DOHH2 (cell line): ENCODE data around the gene GALNT15.

ENCODE experiments used
- H3F3A ChIP-seq: fragments of 200-600 bp; sonication (generic), shearing (Covaris generic); 2 replicates; pipeline ENCODE4 v1.6.0; 2016; ENCODE audit warnings: antibody characterized with exemption, mild to moderate bottlenecking; ENCODE audit not compliant: control insufficient read depth, insufficient read depth
- H3K27ac ChIP-seq: fragments of 200-600 bp; sonication (generic); 2 replicates; pipeline ENCODE4 v1.5.1; 2014; ENCODE audit warnings: low read depth, mild to moderate bottlenecking, low read length, moderate library complexity
- H3K27me3 ChIP-seq: fragments of 200-600 bp; sonication (generic); 2 replicates; pipeline ENCODE4 v1.6.1; 2014; ENCODE audit warnings: mild to moderate bottlenecking, low read length, mixed read lengths; ENCODE audit not compliant: control insufficient read depth
- H3K36me3 ChIP-seq: fragments of 200-600 bp; sonication (generic); 2 replicates; pipeline ENCODE4 v1.6.1; 2014; ENCODE audit warnings: mild to moderate bottlenecking, low read length, moderate library complexity, mixed read lengths; ENCODE audit not compliant: control insufficient read depth
- H3K4me1 ChIP-seq: fragments of 200-600 bp; sonication (generic); 2 replicates; pipeline ENCODE4 v1.6.1; 2014; ENCODE audit warnings: mild to moderate bottlenecking, low read length, mixed read lengths; ENCODE audit not compliant: control insufficient read depth
- H3K4me2 ChIP-seq: fragments of 200-600 bp; sonication (generic); 2 replicates; pipeline ENCODE4 v1.6.0; 2014; ENCODE audit warnings: mild to moderate bottlenecking, low read length, moderate library complexity
- H3K4me3 ChIP-seq: fragments of 200-600 bp; sonication (generic); 2 replicates; pipeline ENCODE4 v1.5.1; 2014; ENCODE audit warnings: mild to moderate bottlenecking, low read length, mixed read lengths
- H3K79me2 ChIP-seq: fragments of 200-600 bp; sonication (generic); 2 replicates; pipeline ENCODE4 v1.6.1; 2014; ENCODE audit warnings: mild to moderate bottlenecking, low read length, mixed read lengths; ENCODE audit not compliant: control insufficient read depth
- H3K9me2 ChIP-seq: fragments of 200-600 bp; sonication (generic); replicated peaks from 2 replicates; pipeline ENCODE4 v1.6.1; 2014; ENCODE audit warnings: mild to moderate bottlenecking, low read length, mixed read lengths; ENCODE audit not compliant: control insufficient read depth
- H3K9me3 ChIP-seq: fragments of 200-600 bp; sonication (generic); 2 replicates; pipeline ENCODE4 v1.6.1; 2014; ENCODE audit warnings: antibody characterized with exemption, low read length, mixed read lengths; ENCODE audit not compliant: control insufficient read depth, insufficient read depth
- H4K20me1 ChIP-seq: fragments of 200-600 bp; sonication (generic); 2 replicates; pipeline ENCODE4 v1.6.0; 2014; ENCODE audit warnings: low read depth, mild to moderate bottlenecking, antibody characterized with exemption, low read length, moderate library complexity; ENCODE audit not compliant: control insufficient read depth, insufficient read depth
- CTCF ChIP-seq: fragments of 200-600 bp; sonication (generic); IDR thresholded peaks from one replicate; pipeline ENCODE4 v1.5.1; 2014; ENCODE audit warnings: antibody characterized with exemption, mild to moderate bottlenecking, low read depth, low read length; ENCODE audit not compliant: poor library complexity, severe bottlenecking
- EZH2phosphoT487 ChIP-seq: fragments of 200-600 bp; sonication (generic); IDR thresholded peaks from 2 replicates; pipeline ENCODE4 v1.6.1; 2017; ENCODE audit warnings: borderline replicate concordance, mild to moderate bottlenecking, antibody characterized with exemption, low read length, moderate library complexity, mixed read lengths

Gene GALNT15

GRCh38 chr3:16183601-16184270 is 9.3 kb downstream of the GALNT15 start:
- Histone ChIP-seq H4K20me1 (no peaks in the 10 kb centered on the region), H3K9me3 (no peaks in the 10 kb centered on the region), H3K9me2 (no peaks in the 10 kb centered on the region), H3K4me1 (no peaks in the 10 kb centered on the region), H3K79me2 (no peaks in the 10 kb centered on the region), H3K4me3 (no peak overlapping the region), H3K36me3 (no peaks in the 10 kb centered on the region), H3F3A (no peaks in the 10 kb centered on the region), H3K27me3 (peaks cover 5% of the 10 kb centered on the region; the same call in 1 of the 2 replicates), H3K27ac (no peak overlapping the region), H3K4me2 (no peak overlapping the region)
- TF ChIP-seq CTCF = no peak
- no peak for TF ChIP-seq EZH2phosphoT487

- no peaks in the 10 kb centered on the region for H3K9me2 ChIP-seq
- TF ChIP-seq CTCF (no peak), EZH2phosphoT487 (no peak)
- H3K27ac ChIP-seq = no peak overlapping the region
- H4K20me1 ChIP-seq = no peaks in the 10 kb centered on the region
- no peaks in the 10 kb centered on the region for H3K9me3 ChIP-seq
- peaks cover 10% of the 10 kb centered on the region; the same call in 1 of the 2 replicates for H3K27me3 ChIP-seq
- no peak overlapping the region for H3K4me3 ChIP-seq
- no peak overlapping the region for H3K4me2 ChIP-seq
- no peaks in the 10 kb centered on the region for H3K4me1 ChIP-seq
- H3F3A ChIP-seq = no peaks in the 10 kb centered on the region
- no peaks in the 10 kb centered on the region for H3K36me3 ChIP-seq
- no peaks in the 10 kb centered on the region for H3K79me2 ChIP-seq
Measured at GRCh38 chr3:16186086-16186485, 11.6 kb downstream of the GALNT15 start.

GRCh38 chr3:16186565-16186964 is 12.1 kb downstream of the GALNT15 start:
- H4K20me1 ChIP-seq = no peaks in the 10 kb centered on the region
- no peaks in the 10 kb centered on the region for H3K36me3 ChIP-seq
- H3K4me1 ChIP-seq = no peaks in the 10 kb centered on the region
- no peak overlapping the region for H3K4me2 ChIP-seq
- no peaks in the 10 kb centered on the region for H3K9me2 ChIP-seq
- H3K9me3 ChIP-seq = no peaks in the 10 kb centered on the region
- H3K79me2 ChIP-seq = no peaks in the 10 kb centered on the region
- TF ChIP-seq CTCF (no peak), EZH2phosphoT487 (no peak)
- H3F3A ChIP-seq = no peaks in the 10 kb centered on the region
- H3K27me3 ChIP-seq = peaks cover 10% of the 10 kb centered on the region; the same call in 1 of the 2 replicates
- no peak overlapping the region for H3K27ac ChIP-seq
- H3K4me3 ChIP-seq = no peak overlapping the region
